H1 (cell line): ENCODE measurements around the gene SAT1. TPM values are rescaled to one million over a fixed set of nuclear protein-coding genes. Genes with fewer than 3 reads are reported as not detected.

Source experiments
- CTCF ChIA-PET: fragments of 300-600 bp; sonication (Branson Sonifier 250); formaldehyde crosslinking; loops from one replicate; lab custom pipeline; 2021; ENCODE audit not compliant: partially characterized antibody; lab: Charles Lee
- POLR2A ChIA-PET: fragments of 300-600 bp; sonication (Branson Sonifier 250); formaldehyde crosslinking; loops from one replicate; lab custom pipeline; 2021; ENCODE audit warnings: inconsistent platforms; ENCODE audit not compliant: partially characterized antibody; lab: Charles Lee
- DNase-seq, 2 experiments: peaks; one replicate each; pipeline versions ENCODE4 v3.0.0 to v3.0.0-alpha.2; 2010 to 2022; ENCODE audit warnings: low spot score in 2 of 2, low read depth in 1 of 2, mixed read lengths in 1 of 2
- FAIRE-seq: peaks from 2 replicates; lab custom pipeline; 2011; peaks lifted over from hg19 to GRCh38; lab: Jason Lieb, UNC
- H2AFZ ChIP-seq: 2 replicates; pipeline ENCODE4 v1.8.1; 2012; ENCODE audit warnings: low read length, inconsistent platforms
- H2AK5ac ChIP-seq: 2 replicates; pipeline ENCODE4 v1.6.1; 2013; ENCODE audit warnings: low read depth, low read length
- H2BK120ac ChIP-seq: replicated peaks from 2 replicates; pipeline ENCODE3; 2013; ENCODE audit warnings: low read depth, low read length, inconsistent platforms
- H2BK12ac ChIP-seq: 2 replicates; pipeline ENCODE4 v1.6.1; 2013; ENCODE audit warnings: low read depth, low read length
- H2BK15ac ChIP-seq: 2 replicates; pipeline ENCODE4 v1.6.1; 2013; ENCODE audit warnings: low read length
- H2BK20ac ChIP-seq: 2 replicates; pipeline ENCODE4 v1.6.1; 2013; ENCODE audit warnings: low read length
- H2BK5ac ChIP-seq: 2 replicates; pipeline ENCODE4 v1.6.1; 2013; ENCODE audit warnings: low read depth, low read length
- H3K14ac ChIP-seq: 2 replicates; pipeline ENCODE4 v1.6.1; 2013; ENCODE audit warnings: inconsistent platforms; ENCODE audit not compliant: insufficient read length
- H3K18ac ChIP-seq: 2 replicates; pipeline ENCODE4 v1.6.1; 2013; ENCODE audit warnings: low read length; ENCODE audit errors: extremely low read depth
- H3K23ac ChIP-seq: 2 replicates; pipeline ENCODE4 v1.6.1; 2013; ENCODE audit warnings: inconsistent platforms; ENCODE audit not compliant: insufficient read length
- H3K23me2 ChIP-seq: 2 replicates; pipeline ENCODE4 v1.6.1; 2013; ENCODE audit warnings: low read depth, low read length
- H3K27ac ChIP-seq: 2 replicates; pipeline ENCODE4 v1.6.1; 2011; ENCODE audit warnings: low read depth, low read length, inconsistent platforms
- H3K27me3 ChIP-seq, 4 experiments: replicated peaks in 1 of 4; 1 replicate in 1 of 4; 2 replicates in 3 of 4; pipeline versions ENCODE4 v1.6.1 to v1.8.1; 2011 to 2013; ENCODE audit warnings: low read length in 3 of 4, mild to moderate bottlenecking in 3 of 4, inconsistent platforms in 2 of 4, mixed read lengths in 2 of 4, moderate library complexity in 1 of 4; ENCODE audit not compliant: control insufficient read depth in 3 of 4, insufficient read depth in 3 of 4; ENCODE audit errors: extremely low read depth in 1 of 4
- H3K36me3 ChIP-seq, 4 experiments: 2 replicates each; pipeline versions ENCODE4 v1.6.1 to v1.8.1; 2011 to 2013; ENCODE audit warnings: mild to moderate bottlenecking in 4 of 4, low read length in 3 of 4, moderate library complexity in 2 of 4, control low read depth in 1 of 4, inconsistent platforms in 1 of 4; ENCODE audit not compliant: insufficient read depth in 4 of 4, control insufficient read depth in 2 of 4
- H3K4ac ChIP-seq: replicated peaks from 2 replicates; pipeline ENCODE3; 2013; ENCODE audit warnings: low read length, low read depth, mixed read lengths, inconsistent platforms; ENCODE audit not compliant: insufficient read length
- H3K4me1 ChIP-seq, 4 experiments: replicated peaks in 1 of 4; 1 replicate in 1 of 4; 2 replicates in 3 of 4; pipeline versions ENCODE4 v1.6.1 to v1.8.1; 2011 to 2013; ENCODE audit warnings: low read length in 3 of 4, inconsistent platforms in 2 of 4, mixed read lengths in 1 of 4; ENCODE audit not compliant: insufficient read depth in 4 of 4, control insufficient read depth in 3 of 4
- H3K4me2 ChIP-seq, 2 experiments: 2 replicates each; pipeline versions ENCODE4 v1.6.1 to v1.8.1; 2011 to 2013; ENCODE audit warnings: low read depth in 2 of 2, low read length in 2 of 2, control low read depth in 1 of 2, inconsistent platforms in 1 of 2, mild to moderate bottlenecking in 1 of 2; ENCODE audit not compliant: insufficient read depth in 1 of 2
- H3K4me3 ChIP-seq, 4 experiments: fragments of 200-600, 300-600 bp in 1 of 4; sonication (generic), shearing (Covaris generic), sonication (Bioruptor Twin) in 1 of 4; 2 replicates each; pipeline versions ENCODE4 v1.5.1 to v1.8.1; 2011 to 2016; ENCODE audit warnings: low read length in 4 of 4, low read depth in 3 of 4, control low read depth in 2 of 4, inconsistent platforms in 2 of 4, mild to moderate bottlenecking in 2 of 4, mixed read lengths in 1 of 4, moderate library complexity in 1 of 4; ENCODE audit not compliant: insufficient read depth in 2 of 4; ENCODE audit errors: extremely low read depth in 1 of 4
- H3K56ac ChIP-seq: replicated peaks from 2 replicates; pipeline ENCODE3; 2013; ENCODE audit warnings: low read depth, mild to moderate bottlenecking, mixed read lengths, low read length, inconsistent platforms; ENCODE audit not compliant: insufficient read length
- H3K79me1 ChIP-seq: 2 replicates; pipeline ENCODE4 v1.6.1; 2013; ENCODE audit warnings: low read depth, low read length, control low read depth
- H3K79me2 ChIP-seq, 2 experiments: 2 replicates each; pipeline versions ENCODE4 v1.6.1 to v1.8.1; 2012 to 2013; ENCODE audit warnings: low read length in 2 of 2, mild to moderate bottlenecking in 2 of 2, inconsistent platforms in 1 of 2; ENCODE audit not compliant: insufficient read depth in 2 of 2, control insufficient read depth in 1 of 2
- H3K9ac ChIP-seq, 4 experiments: replicated peaks in 1 of 4; 1 replicate in 1 of 4; 2 replicates in 3 of 4; pipeline versions ENCODE4 v1.6.1 to v1.8.1; 2011 to 2013; ENCODE audit warnings: low read depth in 3 of 4, low read length in 3 of 4, control low read depth in 2 of 4, mild to moderate bottlenecking in 2 of 4, moderate library complexity in 2 of 4, inconsistent platforms in 1 of 4; ENCODE audit errors: extremely low read depth in 1 of 4
- H3K9me3 ChIP-seq, 2 experiments: 2 replicates each; pipeline versions ENCODE4 v1.6.1 to v1.8.1; 2012 to 2013; ENCODE audit warnings: mild to moderate bottlenecking in 2 of 2, moderate library complexity in 2 of 2, control low read depth in 1 of 2, inconsistent platforms in 1 of 2, low read depth in 1 of 2, low read length in 1 of 2, mixed read lengths in 1 of 2; ENCODE audit not compliant: insufficient read depth in 2 of 2
- H4K20me1 ChIP-seq, 2 experiments: replicated peaks in 1 of 2; 2 replicates each; pipeline versions ENCODE3 to v1.8.1; 2011 to 2013; ENCODE audit warnings: inconsistent platforms in 2 of 2, low read length in 2 of 2, mild to moderate bottlenecking in 1 of 2; ENCODE audit not compliant: insufficient read depth in 2 of 2, control insufficient read depth in 1 of 2
- H4K5ac ChIP-seq: 2 replicates; pipeline ENCODE4 v1.6.1; 2013; ENCODE audit warnings: low read length, low read depth, mixed read lengths, inconsistent platforms; ENCODE audit not compliant: insufficient read length
- H4K8ac ChIP-seq: 2 replicates; pipeline ENCODE4 v1.8.0; 2013; ENCODE audit warnings: mild to moderate bottlenecking, moderate library complexity, low read length, inconsistent platforms; ENCODE audit not compliant: insufficient read depth; ENCODE audit errors: extremely low read depth
- H4K91ac ChIP-seq: replicated peaks from 2 replicates; pipeline ENCODE3; 2013; ENCODE audit warnings: low read length, mixed read lengths, inconsistent platforms; ENCODE audit not compliant: insufficient read length
- BACH1 ChIP-seq: IDR thresholded peaks from 2 replicates; pipeline ENCODE4 v1.6.1; 2012; ENCODE audit warnings: low read length, improper control_type of control experiment
- GABPA ChIP-seq: IDR thresholded peaks from 2 replicates; pipeline ENCODE4 v1.6.1; 2011; ENCODE audit warnings: mild to moderate bottlenecking, low read length, moderate library complexity, borderline replicate concordance; ENCODE audit not compliant: insufficient read depth
- JUN ChIP-seq: IDR thresholded peaks from 2 replicates; pipeline ENCODE4 v1.6.1; 2011; ENCODE audit warnings: low read depth, mild to moderate bottlenecking, improper control_type of control experiment, low read length
- NRF1 ChIP-seq: IDR thresholded peaks from 2 replicates; pipeline ENCODE4 v1.6.1; 2011; ENCODE audit warnings: mild to moderate bottlenecking, low read depth, low read length, improper control_type of control experiment
- POLR2AphosphoS5 ChIP-seq: IDR thresholded peaks from 2 replicates; pipeline ENCODE4 v1.6.1; 2011; ENCODE audit warnings: low read depth, low read length
- RXRA ChIP-seq: IDR thresholded peaks from 2 replicates; pipeline ENCODE4 v1.6.1; 2011; ENCODE audit warnings: low read depth, mild to moderate bottlenecking, low read length, moderate library complexity; ENCODE audit not compliant: insufficient read depth
- SUZ12 ChIP-seq: fragments of 200-600 bp; sonication (generic); IDR thresholded peaks from 2 replicates; pipeline ENCODE4 v1.6.1; 2012; ENCODE audit warnings: mild to moderate bottlenecking, inconsistent platforms, low read length, moderate library complexity, mixed read lengths
- TCF12 ChIP-seq: IDR thresholded peaks from 2 replicates; pipeline ENCODE4 v1.6.1; 2011; ENCODE audit warnings: low read depth, mild to moderate bottlenecking, low read length
- TEAD4 ChIP-seq: IDR thresholded peaks from 2 replicates; pipeline ENCODE4 v1.6.1; 2012; ENCODE audit warnings: low read depth, low read length, inconsistent platforms, mixed read lengths
- USF2 ChIP-seq: IDR thresholded peaks from 2 replicates; pipeline ENCODE4 v1.6.1; 2011; ENCODE audit warnings: low read length, improper control_type of control experiment
- YY1 ChIP-seq: IDR thresholded peaks from 2 replicates; pipeline ENCODE4 v1.6.1; 2011; ENCODE audit warnings: low read depth, mild to moderate bottlenecking, low read length
- WGBS, 2 experiments: shearing (Covaris generic) in 1 of 2; methylation state at CpG; one replicate each; pipeline versions ENCODE4 v1.1.6 to v1.1.7; 2013 to 2015; ENCODE audit warnings: low lambda C conversion rate in 2 of 2, mixed read lengths in 2 of 2, inconsistent platforms in 1 of 2, low coverage in 1 of 2, missing lambda C conversion rate in 1 of 2; ENCODE audit not compliant: insufficient replicate concordance in 2 of 2, insufficient coverage in 1 of 2, insufficient read length in 1 of 2; ENCODE audit errors: extremely low coverage in 1 of 2, missing lambda C conversion rate in 1 of 2; 5-methylcytosine and 5-hydroxymethylcytosine counted together
- polyA plus RNA-seq, 7 experiments: library from polyadenylated mRNA; depleted of rRNA in 3 of 7; stranded (reverse) in 5 of 7; unstranded in 2 of 7; fragments of >200 nt in 5 of 7; fragments of 200-250 nt in 2 of 7; gene quantifications; 1 replicate in 5 of 7; 2 replicates in 1 of 7; 4 replicates in 1 of 7; pipeline versions ENCODE4 v1.2.1 to v1.2.3, GENCODE V29; 2011 to 2013; ENCODE audit warnings: missing spikeins in 2 of 7, mixed read lengths in 2 of 7
- total RNA-seq: library from RNA; stranded (reverse); fragmentation: NEBNext Ultra II Directional; extraction: Animal tissue kit (Norgen Biotek cat#: 25700); gene quantifications from 2 replicates; pipeline ENCODE4 v1.2.1, GENCODE V29; 2021
- TF ChIP-seq, protein P1 (sequence below): IDR thresholded peaks from 2 replicates; pipeline ENCODE4 v1.6.1; 2012; ENCODE audit warnings: low read length, inconsistent platforms

The SAT1 gene
- total and polyA plus RNA-seq, 2 of the 8 experiments (the other 6 are each of a cell fraction or from before 2014, with no cell fraction given): 29.2 to 36.8 TPM

GRCh38 chrX:23776363-23776762 is 6.6 kb upstream of the SAT1 start:
- Histone ChIP-seq H3K9me3 (no peaks in the 10 kb centered on the region), H3K4me3 (no peak overlapping the region), H3K27me3 (no peaks in the 10 kb centered on the region), H3K23me2 (no peaks in the 10 kb centered on the region), H3K4ac (no peak overlapping the region), H2BK5ac (no peak overlapping the region), H3K9ac (no peak overlapping the region), H3K36me3 (no peaks in the 10 kb centered on the region), H3K79me2 (no peaks in the 10 kb centered on the region), H2BK15ac (no peak overlapping the region), H3K4me1 (no peaks in the 10 kb centered on the region), H3K56ac (no peak overlapping the region), H3K23ac (no peak overlapping the region), H4K91ac (no peak overlapping the region), H2BK12ac (no peak overlapping the region), H3K79me1 (no peaks in the 10 kb centered on the region), H3K14ac (no peak overlapping the region), H2AK5ac (no peak overlapping the region), H2AFZ (no peak overlapping the region), H3K18ac (no peak overlapping the region), H4K20me1 (no peaks in the 10 kb centered on the region), H3K27ac (no peak overlapping the region), H2BK20ac (no peak overlapping the region), H2BK120ac (no peak overlapping the region), H4K5ac (no peak overlapping the region), H3K4me2 (no peak overlapping the region), H4K8ac (no peak overlapping the region)
- TF ChIP-seq TEAD4 (no peak), BACH1 (no peak), SUZ12 (no peak), JUN (no peak), GABPA (no peak), RXRA (no peak), YY1 (no peak), NRF1 (no peak), POLR2AphosphoS5 (no peak), USF2 (no peak), TCF12 (no peak)
- TF ChIP-seq, protein P1, sequence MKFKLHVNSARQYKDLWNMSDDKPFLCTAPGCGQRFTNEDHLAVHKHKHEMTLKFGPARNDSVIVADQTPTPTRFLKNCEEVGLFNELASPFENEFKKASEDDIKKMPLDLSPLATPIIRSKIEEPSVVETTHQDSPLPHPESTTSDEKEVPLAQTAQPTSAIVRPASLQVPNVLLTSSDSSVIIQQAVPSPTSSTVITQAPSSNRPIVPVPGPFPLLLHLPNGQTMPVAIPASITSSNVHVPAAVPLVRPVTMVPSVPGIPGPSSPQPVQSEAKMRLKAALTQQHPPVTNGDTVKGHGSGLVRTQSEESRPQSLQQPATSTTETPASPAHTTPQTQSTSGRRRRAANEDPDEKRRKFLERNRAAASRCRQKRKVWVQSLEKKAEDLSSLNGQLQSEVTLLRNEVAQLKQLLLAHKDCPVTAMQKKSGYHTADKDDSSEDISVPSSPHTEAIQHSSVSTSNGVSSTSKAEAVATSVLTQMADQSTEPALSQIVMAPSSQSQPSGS: no peak
- 100% methylated on average over 2 of the region's 3 CpGs; no CpG with 5 or more reads in 1 of the 2 experiments for WGBS, 2 experiments
- ChIA-PET POLR2A (no interaction called here), CTCF (no interaction called here)
- no peak for FAIRE-seq
- no peak for DNase-seq
